ENCODE measurements around the gene SLC6A6.

DNA sequence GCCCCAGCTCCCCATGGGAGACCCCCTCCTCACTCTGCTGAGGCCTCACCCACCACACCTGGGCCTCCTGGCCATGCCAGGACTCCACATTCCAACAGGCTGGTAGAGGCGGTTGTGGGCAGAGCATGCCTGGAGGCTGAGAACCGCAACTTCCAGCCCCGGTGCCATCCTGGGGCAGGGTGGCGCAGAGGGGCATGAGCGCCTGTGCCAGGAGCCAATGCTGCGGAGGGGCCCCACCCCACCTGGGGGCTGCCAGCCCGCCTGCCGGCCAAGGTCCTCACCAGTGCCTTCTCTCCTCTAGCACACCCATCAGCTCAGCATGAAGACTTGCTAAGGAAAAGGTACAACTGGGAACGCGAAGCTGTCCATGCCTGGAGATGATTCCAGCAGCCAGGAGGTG, 34.3 kb upstream of the SLC6A6 start:
- TF ChIP-seq, protein P1, sequence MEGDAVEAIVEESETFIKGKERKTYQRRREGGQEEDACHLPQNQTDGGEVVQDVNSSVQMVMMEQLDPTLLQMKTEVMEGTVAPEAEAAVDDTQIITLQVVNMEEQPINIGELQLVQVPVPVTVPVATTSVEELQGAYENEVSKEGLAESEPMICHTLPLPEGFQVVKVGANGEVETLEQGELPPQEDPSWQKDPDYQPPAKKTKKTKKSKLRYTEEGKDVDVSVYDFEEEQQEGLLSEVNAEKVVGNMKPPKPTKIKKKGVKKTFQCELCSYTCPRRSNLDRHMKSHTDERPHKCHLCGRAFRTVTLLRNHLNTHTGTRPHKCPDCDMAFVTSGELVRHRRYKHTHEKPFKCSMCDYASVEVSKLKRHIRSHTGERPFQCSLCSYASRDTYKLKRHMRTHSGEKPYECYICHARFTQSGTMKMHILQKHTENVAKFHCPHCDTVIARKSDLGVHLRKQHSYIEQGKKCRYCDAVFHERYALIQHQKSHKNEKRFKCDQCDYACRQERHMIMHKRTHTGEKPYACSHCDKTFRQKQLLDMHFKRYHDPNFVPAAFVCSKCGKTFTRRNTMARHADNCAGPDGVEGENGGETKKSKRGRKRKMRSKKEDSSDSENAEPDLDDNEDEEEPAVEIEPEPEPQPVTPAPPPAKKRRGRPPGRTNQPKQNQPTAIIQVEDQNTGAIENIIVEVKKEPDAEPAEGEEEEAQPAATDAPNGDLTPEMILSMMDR (IDR thresholded peaks at IDR 0.05; ENCODE audit: low read length), result no peak
- TF ChIP-seq EZH2phosphoT487 (IDR thresholded peaks at IDR 0.05; ENCODE audit: low read length), result no peak
- TF ChIP-seq EZH2 (optimal IDR thresholded peaks at IDR 0.05; ENCODE audit: low read depth, low read length), result no peak
